Head of caudate nucleus (tissue), 42 donors: ENCODE results near the gene KLK14.

Source experiments
- DNase-seq, 42 donors: peaks; one replicate each; pipeline versions ENCODE4 v3.0.0 to v3.0.0-alpha.2; 2020 to 2021; ENCODE audit warnings: mixed read lengths in 7 of 42
- intact Hi-C: fragments of 100-400 bp; cut with DNase I; formaldehyde crosslinking; loops from one replicate; pipeline ENCODE4 v1.15.0; 2022

The KLK14 gene, protein sequence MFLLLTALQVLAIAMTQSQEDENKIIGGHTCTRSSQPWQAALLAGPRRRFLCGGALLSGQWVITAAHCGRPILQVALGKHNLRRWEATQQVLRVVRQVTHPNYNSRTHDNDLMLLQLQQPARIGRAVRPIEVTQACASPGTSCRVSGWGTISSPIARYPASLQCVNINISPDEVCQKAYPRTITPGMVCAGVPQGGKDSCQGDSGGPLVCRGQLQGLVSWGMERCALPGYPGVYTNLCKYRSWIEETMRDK

DNA sequence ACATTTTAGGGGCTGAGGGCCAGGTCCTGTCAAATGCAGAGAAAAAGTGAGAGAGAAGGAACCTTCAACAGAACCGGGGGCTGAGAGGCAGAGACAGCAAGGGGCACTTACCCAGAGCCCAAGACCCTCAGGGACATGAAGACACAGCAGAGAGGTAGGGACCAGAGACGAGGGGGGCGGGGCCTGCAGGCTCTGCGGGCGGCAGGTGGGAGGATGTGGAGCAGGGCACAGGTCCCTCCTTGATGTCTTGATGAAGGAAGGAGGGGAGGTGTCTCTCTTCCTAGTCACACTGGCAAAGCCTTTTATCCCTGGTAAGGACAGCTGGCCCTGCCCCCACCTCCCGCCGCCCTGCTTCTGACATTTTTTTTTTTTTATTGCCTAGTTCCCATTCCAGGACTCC is at the start of gene KLK14:
TSS of gene KLK14 (minus strand) at position 277 of the 400 bp plus-strand sequence. CDS start at position 4, 273 bp downstream.
- intact Hi-C loops, result no loop called here
- no peak for DNase-seq

DNA sequence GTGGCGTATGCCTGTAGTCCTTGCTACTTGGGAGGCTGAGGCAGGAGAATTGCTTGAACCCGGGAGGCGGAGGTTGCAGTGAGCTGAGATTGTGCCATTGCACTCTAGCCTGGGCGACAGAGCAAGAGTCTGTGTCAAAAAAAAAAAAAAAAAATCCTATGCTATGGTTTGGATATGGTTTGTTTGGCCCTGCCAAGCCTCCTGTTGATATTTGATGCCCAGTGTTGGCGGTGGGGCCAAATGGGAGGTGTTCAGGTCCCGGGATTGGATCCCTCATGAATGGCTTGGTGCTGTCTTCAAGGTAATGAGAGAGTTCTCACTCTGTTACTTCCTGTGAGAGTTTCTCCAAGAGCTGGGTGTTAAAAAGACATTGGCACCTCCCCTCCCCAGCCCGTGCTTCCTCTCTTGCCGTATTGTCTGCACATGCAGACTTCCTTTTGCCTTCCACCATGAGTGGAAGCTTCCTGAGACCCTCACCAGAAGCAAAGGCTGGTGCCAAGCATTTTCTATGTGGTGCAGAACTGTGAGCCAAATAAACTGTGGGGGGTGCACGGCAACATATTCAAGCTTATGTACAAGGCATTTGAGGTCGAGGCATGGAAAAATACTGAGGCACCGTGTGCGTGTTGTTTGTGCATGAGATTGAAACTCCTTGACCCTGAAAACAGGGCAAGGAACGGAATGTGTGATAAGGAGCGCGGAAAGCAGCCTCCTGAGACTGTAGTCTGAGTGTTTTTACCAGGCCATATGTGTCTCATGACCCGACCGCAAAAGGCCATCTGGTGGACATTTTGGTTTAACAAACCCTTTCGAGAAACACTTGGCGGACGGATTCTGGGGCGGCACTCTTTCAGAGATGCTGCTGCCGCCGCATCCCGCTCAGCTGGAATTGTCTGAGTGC is 49.3 kb upstream of the KLK14 start:
- peak in 5 of 42 donors; percentile 23 to 44 (median 39) for DNase-seq
- intact Hi-C loops, result no loop called here

DNA sequence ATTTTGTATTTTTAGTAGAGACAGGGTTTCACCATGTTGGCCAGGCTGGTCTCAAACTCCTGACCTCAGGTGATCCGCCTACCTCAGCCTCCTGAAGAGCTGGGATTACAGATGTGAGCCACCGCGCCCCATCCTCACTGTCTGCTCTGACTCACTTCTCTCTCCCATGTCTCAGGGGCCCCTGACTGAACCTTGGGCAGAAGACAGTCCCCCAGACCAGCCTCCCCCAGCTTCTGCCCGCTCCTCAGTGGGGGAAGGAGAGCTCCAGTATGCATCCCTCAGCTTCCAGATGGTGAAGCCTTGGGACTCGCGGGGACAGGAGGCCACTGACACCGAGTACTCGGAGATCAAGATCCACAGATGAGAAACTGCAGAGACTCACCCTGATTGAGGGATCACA is 47.0 kb upstream of the KLK14 start:
- intact Hi-C loops, result no loop called here
- DNase-seq, result no peak

DNA sequence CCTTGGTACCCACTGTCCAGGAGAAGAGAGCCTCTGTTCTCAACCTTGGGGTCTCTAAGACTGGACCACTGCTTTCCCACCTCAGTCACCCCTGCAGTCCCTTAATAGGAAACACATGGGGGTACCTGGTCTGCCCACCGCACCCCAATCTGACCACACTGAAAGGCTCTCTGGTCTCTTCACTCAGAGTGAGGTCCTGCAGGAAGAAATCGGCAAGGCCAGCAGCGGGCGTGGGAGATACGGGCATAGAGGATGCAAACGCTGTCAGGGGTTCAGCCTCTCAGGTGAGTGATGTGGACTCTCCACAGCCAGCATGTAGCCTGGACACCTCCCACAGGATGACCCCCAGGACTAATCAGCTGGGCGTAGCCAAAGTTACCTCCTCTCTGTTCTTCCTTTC is 45.5 kb upstream of the KLK14 start:
- intact Hi-C loops, result no loop called here

DNA sequence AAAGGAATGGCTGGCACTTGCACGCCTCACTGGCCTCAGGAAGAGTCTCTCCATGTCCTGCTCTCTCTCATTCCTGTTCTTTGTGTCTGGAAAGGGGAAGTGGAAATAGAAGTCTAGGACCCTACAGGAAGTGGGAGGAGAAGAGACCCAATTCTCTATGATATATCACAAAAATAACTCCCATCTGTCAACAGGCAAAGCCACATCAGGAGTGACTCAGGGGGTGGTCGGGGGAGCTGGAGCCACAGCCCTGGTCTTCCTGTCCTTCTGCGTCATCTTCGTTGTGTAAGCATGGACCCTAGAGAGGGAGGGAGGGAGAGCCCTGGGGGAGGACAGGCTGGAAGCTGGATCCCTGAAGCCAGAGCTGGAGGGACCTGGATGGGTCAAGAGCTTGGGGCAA is 45.1 kb upstream of the KLK14 start:
- intact Hi-C loops, result no loop called here
- DNase-seq, result peak in 8 of 42 donors; percentile 19 to 63 (median 28)

More for the DNA sequence above, 45.5 kb upstream of the KLK14 start:
- no peak for DNase-seq

DNA sequence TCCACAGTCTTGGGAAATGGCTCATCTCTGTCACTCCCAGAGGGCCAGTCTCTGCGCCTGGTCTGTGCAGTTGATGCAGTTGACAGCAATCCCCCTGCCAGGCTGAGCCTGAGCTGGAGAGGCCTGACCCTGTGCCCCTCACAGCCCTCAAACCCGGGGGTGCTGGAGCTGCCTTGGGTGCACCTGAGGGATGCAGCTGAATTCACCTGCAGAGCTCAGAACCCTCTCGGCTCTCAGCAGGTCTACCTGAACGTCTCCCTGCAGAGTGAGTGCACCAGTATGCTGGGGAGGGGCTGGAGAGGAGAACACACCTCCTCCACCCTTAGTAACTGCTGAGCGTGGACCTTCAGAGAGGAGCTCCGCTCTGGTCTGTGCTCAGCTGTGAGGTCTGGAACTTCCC is 44.3 kb upstream of the KLK14 start:
- no peak for DNase-seq
- intact Hi-C loops, result no loop called here

DNA sequence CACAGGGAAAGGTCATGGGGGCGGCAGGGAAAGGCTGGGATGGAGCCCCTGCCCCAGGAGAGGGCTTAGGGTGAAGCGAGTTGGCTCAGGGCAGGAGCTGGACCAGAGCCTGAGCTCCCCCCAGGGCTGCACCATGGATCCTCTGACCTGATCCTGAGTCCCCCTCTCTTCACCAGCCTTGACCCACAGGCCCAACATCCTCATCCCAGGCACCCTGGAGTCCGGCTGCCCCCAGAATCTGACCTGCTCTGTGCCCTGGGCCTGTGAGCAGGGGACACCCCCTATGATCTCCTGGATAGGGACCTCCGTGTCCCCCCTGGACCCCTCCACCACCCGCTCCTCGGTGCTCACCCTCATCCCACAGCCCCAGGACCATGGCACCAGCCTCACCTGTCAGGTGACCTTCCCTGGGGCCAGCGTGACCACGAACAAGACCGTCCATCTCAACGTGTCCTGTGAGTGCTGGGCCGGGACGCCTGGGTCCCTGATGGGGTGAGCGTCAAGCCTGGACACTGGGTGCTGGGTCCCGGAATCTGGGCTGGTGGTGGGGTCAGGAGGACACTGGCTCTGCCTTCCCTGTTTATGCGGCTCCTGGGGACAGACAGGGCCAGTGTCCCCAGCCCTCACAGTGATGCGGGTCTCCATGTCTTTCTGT is 42.9 kb upstream of the KLK14 start:
- peak in 1 of 42 donors; percentile 14 for DNase-seq
- intact Hi-C loops, result no loop called here

DNA sequence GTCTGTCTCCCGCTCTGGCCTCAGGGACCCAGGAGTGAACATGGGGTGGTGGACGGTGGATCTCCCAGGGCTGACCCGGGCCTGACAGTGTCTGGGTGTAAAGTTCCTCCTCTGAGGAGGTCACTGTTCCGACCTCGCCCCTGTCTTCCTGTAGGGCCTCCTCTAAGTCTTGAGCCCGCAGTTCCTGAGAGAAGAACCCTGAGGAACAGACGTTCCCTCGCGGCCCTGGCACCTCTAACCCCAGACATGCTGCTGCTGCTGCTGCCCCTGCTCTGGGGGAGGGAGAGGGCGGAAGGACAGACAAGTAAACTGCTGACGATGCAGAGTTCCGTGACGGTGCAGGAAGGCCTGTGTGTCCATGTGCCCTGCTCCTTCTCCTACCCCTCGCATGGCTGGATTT is 42.0 kb upstream of the KLK14 start, which contains the start of gene SIGLEC9:
TSS of gene SIGLEC9 (plus strand) at position 178 of the 400 bp plus-strand sequence. CDS start at position 247, 69 bp downstream.
- intact Hi-C loops, result no loop called here
- peak in 29 of 42 donors; percentile 14 to 71 (median 43) for DNase-seq

DNA sequence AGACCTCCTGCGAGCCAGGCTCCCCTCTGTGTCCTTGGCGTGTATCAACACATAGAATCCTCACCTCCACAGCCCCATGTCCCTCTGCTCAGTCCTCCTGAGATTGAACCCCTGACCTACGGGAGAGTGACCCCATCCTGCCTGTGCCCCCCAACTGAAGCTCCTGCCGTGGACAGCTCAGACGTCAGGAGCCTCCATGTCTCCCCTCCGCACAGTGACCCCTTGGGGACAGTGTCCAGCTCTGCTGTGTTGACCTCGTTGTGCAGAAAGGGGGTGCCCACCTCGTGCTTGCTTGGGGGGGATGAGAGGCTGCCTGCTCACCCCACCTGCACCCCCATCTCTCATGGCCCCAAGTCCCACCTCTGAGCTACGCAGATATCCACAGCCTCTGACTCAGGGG is 41.5 kb upstream of the KLK14 start:
- intact Hi-C loops, result no loop called here

DNA sequence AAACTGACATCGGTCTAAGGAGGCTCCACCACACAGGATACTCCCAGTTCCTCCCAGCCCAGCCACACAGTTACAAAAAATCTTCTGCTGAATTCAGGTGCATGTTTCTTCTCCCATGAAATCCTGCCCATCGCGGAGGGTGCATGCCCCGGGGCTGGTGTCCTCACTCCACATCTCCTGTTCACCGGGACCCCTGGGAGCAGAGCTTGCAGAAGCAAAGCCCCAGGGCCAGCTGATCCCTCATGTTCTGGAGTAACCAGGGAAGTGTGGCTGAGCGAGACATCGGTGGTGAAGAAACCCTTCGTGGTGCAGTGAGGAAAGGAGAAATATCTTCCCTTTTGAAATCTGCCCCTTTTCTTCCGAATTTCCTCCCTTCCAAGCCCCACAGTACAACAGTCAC is 41.1 kb upstream of the KLK14 start:
- intact Hi-C loops, result no loop called here
- DNase-seq, result no peak

More for the DNA sequence above, 41.5 kb upstream of the KLK14 start:
- DNase-seq, result no peak

DNA sequence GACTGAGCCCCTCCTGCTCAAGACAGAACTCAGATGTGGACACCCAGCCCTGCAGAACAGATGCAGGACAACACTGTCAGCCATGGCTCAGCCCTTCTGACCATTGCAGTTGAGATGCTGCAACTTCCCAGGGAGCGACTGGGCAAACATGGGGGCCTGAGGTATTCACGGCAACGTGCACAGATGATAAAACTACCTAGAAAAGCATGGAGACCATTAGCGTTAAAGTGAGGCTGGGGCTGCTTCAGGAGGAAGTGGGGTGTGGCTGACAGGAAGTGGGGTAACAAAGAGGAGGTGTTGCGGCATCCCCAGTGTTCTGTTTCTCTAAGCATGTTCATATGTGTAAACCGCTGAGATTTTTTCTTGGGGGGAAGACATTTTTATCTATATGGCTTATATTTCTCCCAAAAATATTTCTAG is 40.7 kb upstream of the KLK14 start:
- intact Hi-C loops, result no loop called here
- DNase-seq, result peak in 2 of 42 donors; percentile 29 to 46

DNA sequence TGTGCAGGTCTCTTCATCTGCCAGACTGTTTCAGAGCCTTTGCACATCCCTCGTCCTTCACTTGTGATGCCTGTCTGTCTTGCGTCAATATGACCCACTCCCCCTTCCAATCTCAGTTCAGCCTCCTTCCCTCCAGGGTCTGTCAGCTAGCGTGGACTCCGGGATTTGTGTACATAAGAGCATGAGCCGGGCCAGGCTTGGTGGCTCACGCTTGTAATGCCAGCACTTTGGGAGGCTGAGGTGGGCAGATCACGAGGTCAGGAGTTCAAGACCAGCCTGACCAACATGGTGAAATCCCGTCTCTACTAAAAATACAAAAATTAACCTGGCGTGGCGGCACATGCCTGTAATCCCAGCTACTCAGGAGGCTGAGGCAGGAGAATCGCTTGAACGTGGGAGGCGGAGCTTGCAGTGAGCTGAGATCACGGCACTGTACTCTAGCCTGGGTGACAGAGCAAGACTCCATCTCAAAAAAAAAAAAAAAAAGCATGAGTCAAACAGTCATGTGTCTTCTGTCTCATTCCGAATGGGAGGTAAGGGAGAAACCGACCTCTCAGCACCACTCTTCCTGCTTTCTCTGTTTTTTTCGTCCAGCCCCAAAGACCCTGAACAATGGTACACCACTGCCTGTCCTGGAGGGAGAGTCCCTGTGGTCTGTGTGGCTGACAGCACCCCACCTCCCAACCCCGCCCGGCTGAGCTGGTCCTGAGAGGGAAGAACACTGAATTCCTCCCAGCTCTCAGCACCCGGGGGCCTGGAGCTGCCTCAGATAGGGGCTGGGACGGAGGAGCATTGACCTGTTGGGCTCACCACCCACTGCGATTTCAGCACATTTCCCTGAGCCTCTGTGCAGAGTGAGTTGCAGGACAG is 39.7 kb upstream of the KLK14 start:
- intact Hi-C loops, result no loop called here
- peak in 3 of 42 donors; percentile 25 to 45 (median 26) for DNase-seq

DNA sequence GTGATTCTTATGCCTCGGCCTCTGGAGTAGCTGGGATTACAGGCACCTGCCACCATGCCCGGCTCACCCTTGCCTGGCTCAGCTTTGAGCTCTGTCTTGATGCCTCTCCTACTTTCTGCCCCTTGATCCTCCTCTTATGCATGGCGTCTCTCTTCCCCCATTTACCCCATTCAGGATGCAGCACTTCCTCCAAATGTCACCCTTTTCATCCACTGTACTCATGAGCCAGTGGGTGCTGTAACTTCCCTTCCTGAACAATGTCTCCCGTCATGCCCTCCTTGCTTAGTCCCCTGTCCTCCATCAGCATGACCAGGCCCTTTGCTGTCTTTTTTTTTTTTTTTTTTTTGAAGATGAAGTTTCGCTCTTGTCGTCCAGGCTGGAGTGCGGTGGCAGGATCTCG is 38.6 kb upstream of the KLK14 start:
- intact Hi-C loops, result no loop called here
- DNase-seq, result no peak

DNA sequence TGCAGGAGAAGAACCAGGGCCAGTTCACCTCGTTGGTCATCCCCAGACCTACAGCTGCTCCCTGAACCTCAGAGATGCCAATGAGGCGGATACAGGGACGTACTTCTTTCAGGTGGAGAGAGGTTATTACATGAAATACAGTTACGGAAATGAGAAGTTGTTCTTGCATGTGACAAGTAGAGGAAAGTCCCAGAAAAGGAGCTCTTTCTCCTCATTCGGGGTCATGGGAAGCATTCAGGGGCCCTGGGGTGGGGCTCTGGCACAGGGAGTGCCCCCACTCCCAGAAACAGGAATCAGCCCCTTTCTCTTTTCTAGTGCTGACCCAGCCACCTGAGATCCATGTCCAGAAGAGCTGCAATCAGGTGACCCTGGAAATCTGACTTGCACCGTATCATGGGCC is 37.5 kb upstream of the KLK14 start:
- intact Hi-C loops, result no loop called here
- DNase-seq, result no peak

DNA sequence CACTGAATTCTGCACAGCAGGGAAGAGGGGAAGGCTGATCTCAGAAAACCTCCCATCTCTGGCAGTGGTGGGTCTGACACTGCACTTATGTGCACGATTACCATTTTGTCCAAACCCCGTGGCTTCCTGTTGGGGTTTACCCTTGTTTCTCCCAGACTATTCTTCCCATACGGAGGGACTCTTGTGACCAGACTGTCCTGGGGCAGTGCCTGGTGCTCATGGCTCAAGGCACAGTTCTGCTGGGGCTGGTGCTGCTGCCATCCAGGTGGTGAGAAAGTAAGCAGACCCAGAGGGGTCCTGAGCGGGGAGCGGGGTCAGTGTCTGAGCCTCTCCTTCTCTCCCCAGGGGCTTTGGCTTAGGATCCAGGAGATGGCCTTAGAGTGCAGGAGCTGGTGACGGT is 36.9 kb upstream of the KLK14 start:
- intact Hi-C loops, result no loop called here
- DNase-seq, result no peak

DNA sequence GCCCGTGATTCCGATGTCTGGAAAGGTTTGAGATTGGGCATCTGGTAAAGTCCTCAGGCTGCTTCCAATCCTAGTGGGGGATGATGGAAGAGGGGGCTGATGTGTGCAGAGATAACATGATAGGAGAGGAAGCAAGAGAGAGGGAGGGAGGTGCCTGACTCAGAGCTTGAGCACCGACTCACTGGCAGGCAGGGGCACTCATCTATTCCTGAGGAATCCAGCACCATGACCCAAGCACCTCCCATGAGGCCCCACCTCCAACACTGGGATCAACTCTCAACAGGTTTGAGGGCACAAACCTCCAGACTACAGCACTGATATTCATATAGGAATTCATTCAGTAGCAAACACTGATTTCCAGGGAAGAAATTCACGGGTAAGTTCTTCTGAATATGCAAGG is 36.4 kb upstream of the KLK14 start:
- intact Hi-C loops, result no loop called here
- no peak for DNase-seq

DNA sequence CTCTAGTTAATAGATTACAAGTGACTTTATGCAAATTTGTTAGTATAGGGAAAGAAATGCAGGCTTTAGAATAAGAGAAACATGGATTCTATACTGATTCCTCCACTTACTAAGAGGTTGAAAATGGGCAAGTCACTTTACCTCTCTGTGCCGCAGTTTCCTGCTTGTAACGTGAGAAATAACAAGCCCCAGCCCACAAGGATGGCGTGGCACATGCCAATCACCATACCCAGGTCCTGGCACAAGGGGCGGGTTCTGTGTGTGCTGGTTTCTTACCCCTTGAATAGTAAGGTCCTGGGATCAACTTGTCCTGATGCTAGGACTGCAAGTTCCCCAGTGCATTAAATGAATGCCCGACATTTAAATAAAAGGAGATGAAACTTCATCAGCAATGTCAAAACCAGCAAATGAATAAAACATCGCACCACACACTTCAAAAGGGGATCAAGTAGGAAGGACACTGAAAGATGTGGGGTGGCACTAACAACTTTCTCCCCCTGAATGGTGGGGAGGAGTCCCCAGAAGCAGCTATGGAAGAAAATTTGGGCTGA is 34.1 kb upstream of the KLK14 start:
- DNase-seq, result no peak
- intact Hi-C loops, result no loop called here

DNA sequence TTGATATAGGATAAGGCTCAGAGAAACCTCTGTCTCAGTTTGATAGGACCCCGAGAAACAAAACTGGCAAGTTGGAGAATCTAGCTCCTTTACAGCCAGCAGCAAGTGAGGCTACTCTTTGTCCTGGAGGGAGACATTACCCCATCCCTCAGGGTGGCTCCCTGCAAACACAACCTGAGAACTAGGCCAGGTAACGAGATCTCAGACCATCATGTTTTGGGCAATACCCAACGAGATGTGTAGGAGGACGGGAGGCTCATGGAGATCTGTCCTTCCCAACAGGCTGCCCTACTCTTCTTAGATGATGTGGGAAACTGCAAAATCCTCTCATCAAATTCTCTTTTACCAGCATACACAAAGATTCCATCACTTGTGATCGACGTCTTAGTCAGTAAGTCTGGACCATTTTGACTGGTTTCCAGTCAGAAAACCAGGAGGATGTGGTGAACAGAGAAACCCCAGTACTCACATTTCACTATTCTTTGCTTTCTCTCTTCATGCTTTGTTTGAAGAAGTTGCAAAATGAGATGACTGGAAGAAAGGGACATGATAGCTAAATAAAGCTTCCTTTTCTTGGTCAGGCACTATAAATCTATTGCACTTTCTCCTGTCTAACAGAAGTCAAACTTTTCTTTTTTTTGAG is 31.5 kb upstream of the KLK14 start:
- DNase-seq, result no peak
- intact Hi-C loops, result no loop called here
